IMR-90 (cell line): ENCODE measurements around the gene ATP9B. TPM values are rescaled to one million over a fixed set of nuclear protein-coding genes. Genes with fewer than 3 reads are reported as not detected.

ENCODE experiments used
- ATAC-seq: fragments of 200-7000 bp; cut with Tn5 transposase; 2 replicates; pipeline ENCODE4 v1.9.1; 2020; ENCODE audit warnings: low read depth, mild to moderate bottlenecking, moderate library complexity
- BruUV-seq: library from RNA; stranded (reverse); fragments of 400-500 nt; replicated peaks from 2 replicates; lab custom pipeline; 2021; lab: Mats Ljungman, UMichigan
- CTCF ChIA-PET: fragments of 300-600 bp; formaldehyde crosslinking; extraction: SDS; loops from one replicate; lab custom pipeline; 2021; ENCODE audit warnings: antibody characterized with exemption; lab: Yijun Ruan, JAX
- POLR2A ChIA-PET: fragments of 300-600 bp; sonication (Branson Sonifier 250); formaldehyde crosslinking; loops from one replicate; lab custom pipeline; 2022; ENCODE audit warnings: antibody characterized with exemption; ENCODE audit not compliant: unreplicated experiment; lab: Charles Lee
- DNase-seq: peaks from one replicate; pipeline ENCODE4 v3.0.0; 2013
- H2AFZ ChIP-seq: replicated peaks from 2 replicates; pipeline ENCODE3; 2013; ENCODE audit warnings: low read length, mild to moderate bottlenecking; ENCODE audit not compliant: poor library complexity
- H2AK5ac ChIP-seq: 2 replicates; pipeline ENCODE4 v1.6.1; 2013; ENCODE audit warnings: low read depth, low read length, inconsistent platforms
- H2AK9ac ChIP-seq: replicated peaks from 2 replicates; pipeline ENCODE3; 2013; ENCODE audit warnings: mild to moderate bottlenecking, low read depth, low read length, moderate library complexity; ENCODE audit not compliant: poor library complexity
- H2BK120ac ChIP-seq: 2 replicates; pipeline ENCODE4 v1.6.1; 2013; ENCODE audit warnings: low read depth, low read length, inconsistent platforms
- H2BK15ac ChIP-seq: 3 replicates; pipeline ENCODE4 v1.6.1; 2013; ENCODE audit warnings: low read depth, low read length, inconsistent platforms
- H2BK20ac ChIP-seq: 2 replicates; pipeline ENCODE4 v1.6.1; 2013; ENCODE audit warnings: low read depth, mild to moderate bottlenecking, inconsistent platforms, low read length, moderate library complexity
- H2BK5ac ChIP-seq: 2 replicates; pipeline ENCODE4 v1.6.1; 2013; ENCODE audit warnings: mild to moderate bottlenecking, low read depth, low read length, inconsistent platforms; ENCODE audit not compliant: poor library complexity, severe bottlenecking
- H3K14ac ChIP-seq: replicated peaks from 2 replicates; pipeline ENCODE4 v1.6.1; 2013; ENCODE audit warnings: low read depth, low read length, inconsistent platforms
- H3K18ac ChIP-seq: 2 replicates; pipeline ENCODE4 v1.6.1; 2013; ENCODE audit warnings: low read depth, low read length, control low read depth
- H3K23ac ChIP-seq: 2 replicates; pipeline ENCODE4 v1.6.1; 2013; ENCODE audit warnings: low read depth, low read length, inconsistent platforms
- H3K27ac ChIP-seq: 2 replicates; pipeline ENCODE4 v1.5.1; 2013; ENCODE audit warnings: mild to moderate bottlenecking, control low read depth, low read length; ENCODE audit not compliant: insufficient read depth
- H3K27me3 ChIP-seq: 2 replicates; pipeline ENCODE4 v1.6.1; 2013; ENCODE audit warnings: low read length; ENCODE audit not compliant: control insufficient read depth, insufficient read depth
- H3K36me3 ChIP-seq: 2 replicates; pipeline ENCODE4 v1.6.1; 2013; ENCODE audit warnings: low read length, mixed read lengths; ENCODE audit not compliant: control insufficient read depth, insufficient read depth
- H3K4ac ChIP-seq: 2 replicates; pipeline ENCODE4 v1.6.1; 2013; ENCODE audit warnings: low read depth, low read length, inconsistent platforms
- H3K4me1 ChIP-seq: 2 replicates; pipeline ENCODE4 v1.6.1; 2013; ENCODE audit warnings: low read length, mixed read lengths; ENCODE audit not compliant: control insufficient read depth, insufficient read depth
- H3K4me2 ChIP-seq: 2 replicates; pipeline ENCODE4 v1.6.1; 2013; ENCODE audit warnings: low read depth, mild to moderate bottlenecking, control low read depth, low read length, moderate library complexity
- H3K4me3 ChIP-seq: 2 replicates; pipeline ENCODE4 v1.5.1; 2013; ENCODE audit warnings: low read depth, mild to moderate bottlenecking, control low read depth, low read length, moderate library complexity; ENCODE audit not compliant: insufficient read depth
- H3K56ac ChIP-seq: 2 replicates; pipeline ENCODE4 v1.6.1; 2013; ENCODE audit warnings: low read length, inconsistent platforms; ENCODE audit not compliant: insufficient read depth; ENCODE audit errors: extremely low read depth
- H3K79me1 ChIP-seq, 2 experiments: 2 replicates each; pipeline ENCODE4 v1.6.1; 2013; ENCODE audit warnings: low read length in 2 of 2, inconsistent platforms in 1 of 2, low read depth in 1 of 2
- H3K9ac ChIP-seq: 2 replicates; pipeline ENCODE4 v1.6.1; 2013; ENCODE audit warnings: low read depth, low read length, control low read depth
- H3K9me1 ChIP-seq: 2 replicates; pipeline ENCODE4 v1.6.1; 2013; ENCODE audit warnings: low read length, inconsistent platforms; ENCODE audit not compliant: insufficient read depth
- H3K9me3 ChIP-seq: 2 replicates; pipeline ENCODE4 v1.6.1; 2013; ENCODE audit warnings: low read length; ENCODE audit not compliant: control insufficient read depth, insufficient read depth
- H4K20me1 ChIP-seq: 2 replicates; pipeline ENCODE4 v1.6.1; 2013; ENCODE audit warnings: low read length, inconsistent platforms; ENCODE audit not compliant: insufficient read depth
- H4K5ac ChIP-seq: 2 replicates; pipeline ENCODE4 v1.6.1; 2013; ENCODE audit warnings: mild to moderate bottlenecking, low read depth, low read length, control low read depth
- H4K8ac ChIP-seq, 2 experiments: 2 replicates each; pipeline ENCODE4 v1.6.1; 2013; ENCODE audit warnings: low read depth in 2 of 2, low read length in 2 of 2, control low read depth in 1 of 2, inconsistent platforms in 1 of 2
- H4K91ac ChIP-seq: 2 replicates; pipeline ENCODE4 v1.6.1; 2013; ENCODE audit warnings: low read depth, low read length, inconsistent platforms; ENCODE audit not compliant: insufficient read depth
- CHD1 ChIP-seq: IDR thresholded peaks from 2 replicates; pipeline ENCODE4 v1.6.1; 2012; ENCODE audit warnings: low read depth, low read length, improper control_type of control experiment
- CTCF ChIP-seq: conservative IDR thresholded peaks from 2 replicates; pipeline ENCODE4 v1.5.1; 2012; ENCODE audit warnings: mild to moderate bottlenecking, low read depth, low read length, improper control_type of control experiment
- MAFK ChIP-seq: IDR thresholded peaks from 2 replicates; pipeline ENCODE4 v1.6.1; 2012; ENCODE audit warnings: low read depth, low read length, improper control_type of control experiment
- MAZ ChIP-seq: IDR thresholded peaks from 2 replicates; pipeline ENCODE4 v1.6.1; 2012; ENCODE audit warnings: low read depth, mild to moderate bottlenecking, low read length, improper control_type of control experiment, moderate library complexity, borderline replicate concordance
- MXI1 ChIP-seq: IDR thresholded peaks from 2 replicates; pipeline ENCODE4 v1.6.1; 2012; ENCODE audit warnings: low read depth, mild to moderate bottlenecking, low read length, moderate library complexity, borderline replicate concordance
- POLR2A ChIP-seq: IDR thresholded peaks from 2 replicates; pipeline ENCODE4 v1.6.1; 2012; ENCODE audit warnings: mild to moderate bottlenecking, low read depth, low read length
- RCOR1 ChIP-seq: IDR thresholded peaks from 2 replicates; pipeline ENCODE4 v1.6.1; 2012; ENCODE audit warnings: mild to moderate bottlenecking, low read length, improper control_type of control experiment; ENCODE audit not compliant: insufficient replicate concordance
- RFX5 ChIP-seq: IDR thresholded peaks from 2 replicates; pipeline ENCODE4 v1.8.0; 2012; ENCODE audit warnings: low read depth, mild to moderate bottlenecking, low read length, moderate library complexity
- SMC3 ChIP-seq: fragments of 150-350 bp; IDR thresholded peaks from 2 replicates; pipeline ENCODE4 v1.6.1; 2016; ENCODE audit warnings: low read depth, mild to moderate bottlenecking, antibody characterized with exemption, low read length, moderate library complexity
- WGBS, 2 experiments: methylation state at CpG; one replicate each; pipeline versions ENCODE4 v1.1.5 to v1.1.7; 2013; ENCODE audit warnings: missing lambda C conversion rate in 2 of 2; ENCODE audit not compliant: insufficient read length in 1 of 2; ENCODE audit errors: extremely low coverage in 2 of 2; 5-methylcytosine and 5-hydroxymethylcytosine counted together
- dilution Hi-C: fragments of 300-500 bp; cut with HindIII; formaldehyde crosslinking; loops from one replicate; pipeline ENCODE4 v1.14.3; 2018; ENCODE audit warnings: low sequenced_read_pairs; ENCODE audit not compliant: unreplicated experiment
- in situ Hi-C: fragments of 300-500 bp; cut with MboI; formaldehyde crosslinking; loops from 3 replicates; pipeline ENCODE4 v1.14.3; 2019; ENCODE audit warnings: low sequenced_read_pairs, inconsistent platforms, mixed read lengths
- intact Hi-C: fragments of 100-400 bp; cut with micrococcal nuclease; formaldehyde crosslinking; loops from 2 replicates; pipeline ENCODE4 v1.10.0; 2022
- polyA plus RNA-seq, 3 experiments: library from polyadenylated mRNA; depleted of rRNA; stranded (reverse); fragments of >200 nt; gene quantifications; 2 replicates each; pipeline ENCODE4 v1.2.3, GENCODE V29; 2012; ENCODE audit warnings: low replicate concordance in 1 of 3
- total RNA-seq: library from RNA; depleted of rRNA; stranded (reverse); fragments of >200 nt; gene quantifications from 2 replicates; pipeline ENCODE4 v1.2.3, GENCODE V29; 2012
- TF ChIP-seq, protein P1 (sequence below): fragments of 150-350 bp; IDR thresholded peaks from 2 replicates; pipeline ENCODE4 v1.6.1; 2017; ENCODE audit warnings: mild to moderate bottlenecking, antibody characterized with exemption, low read length, low read depth

ATP9B gene
- total and polyA plus RNA-seq, 2 of the 4 experiments (the other 2 are of a cell fraction), result 11.0 to 11.5 TPM

DNA sequence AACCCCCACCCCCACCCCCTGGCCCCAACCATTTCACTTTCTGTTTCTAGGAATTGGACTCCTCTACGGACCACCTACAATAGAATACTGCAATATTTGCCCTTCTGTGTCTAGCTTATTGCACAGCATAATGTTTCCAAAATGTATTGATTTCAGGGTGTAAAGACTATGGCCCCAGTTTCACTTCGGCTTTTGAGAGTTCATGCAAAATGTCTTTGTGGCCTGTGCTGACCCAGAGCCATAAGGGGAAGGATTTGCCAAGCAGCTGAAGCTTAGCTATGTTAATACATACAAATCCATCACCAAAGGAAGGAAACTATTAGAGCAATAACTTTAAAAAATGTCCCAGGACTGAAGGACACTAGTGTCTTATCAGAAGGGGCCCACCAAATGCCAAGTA, 11.2 kb upstream of the ATP9B start:
- intact Hi-C loops, result no loop called here
- no peak overlapping the region for H2BK15ac ChIP-seq
- no peak overlapping the region for H4K8ac ChIP-seq
- H3K9me3 ChIP-seq, result no peaks in the 10 kb centered on the region
- H2AK9ac ChIP-seq, result no peak overlapping the region
- in situ Hi-C loops, result no loop called here
- H3K9me1 ChIP-seq, result no peaks in the 10 kb centered on the region
- no peaks in the 10 kb centered on the region for H3K4me1 ChIP-seq
- H3K23ac ChIP-seq, result no peak overlapping the region
- H4K5ac ChIP-seq, result no peak overlapping the region
- WGBS, 2 experiments, result no CpG with 5 or more reads among the region's 2 CpGs
- no peak overlapping the region for H4K91ac ChIP-seq
- H2AFZ ChIP-seq, result no peak overlapping the region
- H3K4ac ChIP-seq, result no peak overlapping the region
- ATAC-seq (no peak), DNase-seq (no peak)
- H4K20me1 ChIP-seq, result no peaks in the 10 kb centered on the region
- H2AK5ac ChIP-seq, result no peak overlapping the region
- BruUV-seq, result no TSS peak
- no peaks in the 10 kb centered on the region for H3K27me3 ChIP-seq
- H3K14ac ChIP-seq, result no peak overlapping the region
- no peak overlapping the region for H3K9ac ChIP-seq
- H3K36me3 ChIP-seq, result no peaks in the 10 kb centered on the region
- H3K79me1 ChIP-seq, result no peaks in the 10 kb centered on the region
- H3K4me2 ChIP-seq, result no peak overlapping the region
- H2BK20ac ChIP-seq, result no peak overlapping the region
- ChIA-PET POLR2A (no interaction called here), CTCF (no interaction called here)
- no peak overlapping the region for H3K27ac ChIP-seq
- H2BK5ac ChIP-seq, result no peak overlapping the region
- no peak overlapping the region for H3K56ac ChIP-seq
- TF ChIP-seq POLR2A, result no peak
- TF ChIP-seq, protein P1, sequence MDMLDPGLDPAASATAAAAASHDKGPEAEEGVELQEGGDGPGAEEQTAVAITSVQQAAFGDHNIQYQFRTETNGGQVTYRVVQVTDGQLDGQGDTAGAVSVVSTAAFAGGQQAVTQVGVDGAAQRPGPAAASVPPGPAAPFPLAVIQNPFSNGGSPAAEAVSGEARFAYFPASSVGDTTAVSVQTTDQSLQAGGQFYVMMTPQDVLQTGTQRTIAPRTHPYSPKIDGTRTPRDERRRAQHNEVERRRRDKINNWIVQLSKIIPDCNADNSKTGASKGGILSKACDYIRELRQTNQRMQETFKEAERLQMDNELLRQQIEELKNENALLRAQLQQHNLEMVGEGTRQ, result no peak
- no peak for TF ChIP-seq CHD1
- TF ChIP-seq RCOR1, result no peak
- TF ChIP-seq RFX5, result no peak
- TF ChIP-seq MAZ, result no peak
- TF ChIP-seq CTCF, result no peak
- TF ChIP-seq MAFK, result no peak
- TF ChIP-seq MXI1, result no peak
- no peak for TF ChIP-seq SMC3
- dilution Hi-C loops, result no loop called here
- no peak overlapping the region for H3K18ac ChIP-seq
- no peak overlapping the region for H3K4me3 ChIP-seq
- H2BK120ac ChIP-seq, result no peak overlapping the region
